ENCODE results near the gene GALR2.

DNA sequence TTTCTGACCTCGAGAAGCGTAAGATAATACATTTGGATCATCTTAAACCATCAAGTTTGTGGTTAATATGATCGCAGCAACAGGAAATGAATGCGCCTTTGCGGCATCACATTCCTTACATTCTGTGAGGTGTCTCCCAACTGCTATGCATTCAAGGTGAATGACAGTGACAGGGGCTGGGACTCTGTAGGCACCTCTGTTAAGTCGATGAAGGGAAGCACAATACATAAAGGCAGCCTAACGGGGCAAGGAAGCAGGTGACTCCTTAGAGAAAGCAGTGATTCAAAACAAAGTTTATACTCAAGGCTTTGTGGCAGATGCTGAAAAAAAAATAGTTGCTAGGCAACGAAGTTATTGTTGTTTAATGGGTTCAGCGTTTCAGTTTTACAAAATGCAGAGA is 25.9 kb upstream of the GALR2 start:
- TF ChIP-seq, protein P1, sequence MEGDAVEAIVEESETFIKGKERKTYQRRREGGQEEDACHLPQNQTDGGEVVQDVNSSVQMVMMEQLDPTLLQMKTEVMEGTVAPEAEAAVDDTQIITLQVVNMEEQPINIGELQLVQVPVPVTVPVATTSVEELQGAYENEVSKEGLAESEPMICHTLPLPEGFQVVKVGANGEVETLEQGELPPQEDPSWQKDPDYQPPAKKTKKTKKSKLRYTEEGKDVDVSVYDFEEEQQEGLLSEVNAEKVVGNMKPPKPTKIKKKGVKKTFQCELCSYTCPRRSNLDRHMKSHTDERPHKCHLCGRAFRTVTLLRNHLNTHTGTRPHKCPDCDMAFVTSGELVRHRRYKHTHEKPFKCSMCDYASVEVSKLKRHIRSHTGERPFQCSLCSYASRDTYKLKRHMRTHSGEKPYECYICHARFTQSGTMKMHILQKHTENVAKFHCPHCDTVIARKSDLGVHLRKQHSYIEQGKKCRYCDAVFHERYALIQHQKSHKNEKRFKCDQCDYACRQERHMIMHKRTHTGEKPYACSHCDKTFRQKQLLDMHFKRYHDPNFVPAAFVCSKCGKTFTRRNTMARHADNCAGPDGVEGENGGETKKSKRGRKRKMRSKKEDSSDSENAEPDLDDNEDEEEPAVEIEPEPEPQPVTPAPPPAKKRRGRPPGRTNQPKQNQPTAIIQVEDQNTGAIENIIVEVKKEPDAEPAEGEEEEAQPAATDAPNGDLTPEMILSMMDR (conservative IDR thresholded peaks at IDR 0.05; ENCODE audit: low read depth, low read length) = no peak
- TF ChIP-seq EZH2 (IDR thresholded peaks at IDR 0.05; ENCODE audit: borderline replicate concordance, low read depth, low read length, poor library complexity, severe bottlenecking) = no peak
